Smooth muscle cell (in vitro differentiated cells): ENCODE data around the gene GFRA4. TPM values are rescaled to one million over a fixed set of nuclear protein-coding genes. Genes with fewer than 3 reads are reported as not detected.

Source experiments
- DNase-seq: peaks from one replicate; lab custom pipeline; 2025; ENCODE audit not compliant: unreplicated experiment; lab: John Stamatoyannopoulos, UW
- H2AFZ ChIP-seq: fragments of 200-600 bp; sonication (generic); 2 replicates; pipeline ENCODE4 v1.6.0; 2016; ENCODE audit warnings: antibody characterized with exemption, low read depth, mild to moderate bottlenecking
- H3F3A ChIP-seq: fragments of 200-600 bp; sonication (generic); 2 replicates; pipeline ENCODE4 v1.6.0; 2017; ENCODE audit warnings: antibody characterized with exemption, low read depth
- H3K27ac ChIP-seq: fragments of 200-600 bp; sonication (generic); 2 replicates; pipeline ENCODE4 v1.5.1; 2016; ENCODE audit warnings: low read depth, mild to moderate bottlenecking
- H3K27me3 ChIP-seq: fragments of 200-600 bp; sonication (generic); 2 replicates; pipeline ENCODE4 v1.6.1; 2016; ENCODE audit warnings: low read depth, mild to moderate bottlenecking
- H3K36me3 ChIP-seq: fragments of 200-600 bp; sonication (generic); 2 replicates; pipeline ENCODE4 v1.5.1; 2016; ENCODE audit warnings: low read depth
- H3K4me1 ChIP-seq: fragments of 200-600 bp; sonication (generic); 2 replicates; pipeline ENCODE4 v1.5.1; 2016; ENCODE audit warnings: low read depth
- H3K4me2 ChIP-seq: fragments of 200-600 bp; sonication (generic); 2 replicates; pipeline ENCODE4 v1.6.0; 2016; ENCODE audit warnings: mild to moderate bottlenecking
- H3K4me3 ChIP-seq: fragments of 200-600 bp; sonication (generic); 2 replicates; pipeline ENCODE4 v1.5.1; 2016; ENCODE audit warnings: mild to moderate bottlenecking
- H3K79me2 ChIP-seq: fragments of 200-600 bp; sonication (generic); 2 replicates; pipeline ENCODE4 v1.6.0; 2016; ENCODE audit warnings: low read depth, mild to moderate bottlenecking
- H3K9ac ChIP-seq: fragments of 200-600 bp; sonication (generic); 2 replicates; pipeline ENCODE4 v1.6.0; 2016; ENCODE audit warnings: low read depth
- H3K9me3 ChIP-seq: fragments of 200-600 bp; sonication (generic); replicated peaks from 2 replicates; pipeline ENCODE4 v1.5.1; 2016; ENCODE audit warnings: low read depth
- H4K20me1 ChIP-seq: fragments of 200-600 bp; sonication (generic); 2 replicates; pipeline ENCODE4 v1.6.0; 2016; ENCODE audit warnings: low read depth
- CTCF ChIP-seq: fragments of 200-600 bp; sonication (generic); IDR thresholded peaks from 2 replicates; pipeline ENCODE4 v1.5.1; 2017; ENCODE audit warnings: borderline replicate concordance, mild to moderate bottlenecking, antibody characterized with exemption; ENCODE audit not compliant: insufficient read depth, poor library complexity, severe bottlenecking
- WGBS: methylation state at CpG from one replicate; pipeline ENCODE4 v1.1.7; 2016; ENCODE audit warnings: low lambda C conversion rate; 5-methylcytosine and 5-hydroxymethylcytosine counted together
- polyA plus RNA-seq: library from polyadenylated mRNA; unstranded; fragments of >200 nt; fragmentation: Nextera tagmentation; extraction: Ambion mirVana; gene quantifications from 2 replicates; pipeline ENCODE4 v1.2.1, GENCODE V29; 2016
- total RNA-seq: library from RNA; depleted of rRNA; stranded (reverse); fragments of >200 nt; gene quantifications from 2 replicates; pipeline ENCODE4 v1.2.3, GENCODE V29; 2014

GFRA4 gene
- total and polyA plus RNA-seq, 2 experiments from 2014 or later, result not detected

GRCh38 chr20:3611901-3612300, 51.3 kb downstream of the GFRA4 start:
- no peaks in the 10 kb centered on the region for H4K20me1 ChIP-seq
- no peak overlapping the region for H3K9ac ChIP-seq
- no peak for DNase-seq
- no peaks in the 10 kb centered on the region for H3K9me3 ChIP-seq
- no peaks in the 10 kb centered on the region for H3F3A ChIP-seq
- 91% methylated on average over 1 of the region's 1 CpG for WGBS
- no peaks in the 10 kb centered on the region for H3K27me3 ChIP-seq
- no peak for TF ChIP-seq CTCF
- H3K27ac ChIP-seq, result no peak overlapping the region
- H3K4me3 ChIP-seq, result no peak overlapping the region
- H3K36me3 ChIP-seq, result no peaks in the 10 kb centered on the region
- no peaks in the 10 kb centered on the region for H3K4me1 ChIP-seq
- no peaks in the 10 kb centered on the region for H3K79me2 ChIP-seq
- no peak overlapping the region for H2AFZ ChIP-seq
- H3K4me2 ChIP-seq, result no peak overlapping the region

Other genes starting within 250 kb of the GFRA4 start
- gene ATRN, start 192.4 kb downstream of the GFRA4 start, total RNA-seq, result 44.0 and 47.3 TPM in 2 replicates
- gene ATRN, start 192.4 kb downstream of the GFRA4 start, polyA plus RNA-seq, result 14.0 and 17.9 TPM in 2 replicates
- gene ADAM33, start 18.6 kb upstream of the GFRA4 start, total RNA-seq, result 5.1 and 8.0 TPM in 2 replicates
- 5.8 and 7.4 TPM in 2 replicates for gene ADAM33, start 18.6 kb upstream of the GFRA4 start, polyA plus RNA-seq
- gene SIGLEC1, start 49.2 kb upstream of the GFRA4 start, total RNA-seq, result not detected in 2 replicates
- not detected in 2 replicates for gene SIGLEC1, start 49.2 kb upstream of the GFRA4 start, polyA plus RNA-seq
- gene HSPA12B, start 69.3 kb upstream of the GFRA4 start, total RNA-seq, result 0.04 and 0.40 TPM in 2 replicates
- 0.72 and 1.0 TPM in 2 replicates for gene HSPA12B, start 69.3 kb upstream of the GFRA4 start, polyA plus RNA-seq
- gene ADISSP, start 104.4 kb upstream of the GFRA4 start, total RNA-seq, result 7.6 and 11.8 TPM in 2 replicates
- gene ADISSP, start 104.4 kb upstream of the GFRA4 start, polyA plus RNA-seq, result 33.4 and 46.7 TPM in 2 replicates
- 0.36 and 0.72 TPM in 2 replicates for gene SPEF1, start 118.0 kb upstream of the GFRA4 start, total RNA-seq
- gene SPEF1, start 118.0 kb upstream of the GFRA4 start, polyA plus RNA-seq, result 0.32 and 0.47 TPM in 2 replicates
- gene CENPB, start 123.3 kb upstream of the GFRA4 start, total RNA-seq, result 23.6 TPM in 2 replicates
- gene CENPB, start 123.3 kb upstream of the GFRA4 start, polyA plus RNA-seq, result 10.4 and 13.4 TPM in 2 replicates
- gene CDC25B, start 132.9 kb upstream of the GFRA4 start, total RNA-seq, result 9.5 and 14.7 TPM in 2 replicates
- 11.1 and 14.8 TPM in 2 replicates for gene CDC25B, start 132.9 kb upstream of the GFRA4 start, polyA plus RNA-seq
- 3.1 and 9.9 TPM in 2 replicates for gene AP5S1, start 157.1 kb upstream of the GFRA4 start, total RNA-seq
- 10.9 and 14.7 TPM in 2 replicates for gene AP5S1, start 157.1 kb upstream of the GFRA4 start, polyA plus RNA-seq
- gene MAVS, start 183.4 kb upstream of the GFRA4 start, total RNA-seq, result 12.5 and 12.8 TPM in 2 replicates
- gene MAVS, start 183.4 kb upstream of the GFRA4 start, polyA plus RNA-seq, result 7.8 and 10.0 TPM in 2 replicates
- gene PANK2, start 226.0 kb upstream of the GFRA4 start, total RNA-seq, result 40.8 and 43.1 TPM in 2 replicates
- 24.7 and 42.5 TPM in 2 replicates for gene PANK2, start 226.0 kb upstream of the GFRA4 start, polyA plus RNA-seq